Jurkat, Clone E6-1 (cell line): ENCODE measurements around the gene INTS11.
A peak's percentile ranks its signal among the peaks of the same experiment; 100 is the strongest.
"Not testable (repeated sequence)": the region's sequence is repeated elsewhere in the genome, so short reads cannot be mapped to it uniquely, and the experiment has no call there.

Experiments used
- DNase-seq: peaks from one replicate; pipeline ENCODE4 v3.0.0-alpha.2; 2011; ENCODE audit warnings: low read depth, low spot score
- H3K4me3 ChIP-seq: 2 replicates; pipeline ENCODE4 v1.5.1; 2011; ENCODE audit warnings: mild to moderate bottlenecking, low read length, control low read depth, moderate library complexity

Gene INTS11

DNA sequence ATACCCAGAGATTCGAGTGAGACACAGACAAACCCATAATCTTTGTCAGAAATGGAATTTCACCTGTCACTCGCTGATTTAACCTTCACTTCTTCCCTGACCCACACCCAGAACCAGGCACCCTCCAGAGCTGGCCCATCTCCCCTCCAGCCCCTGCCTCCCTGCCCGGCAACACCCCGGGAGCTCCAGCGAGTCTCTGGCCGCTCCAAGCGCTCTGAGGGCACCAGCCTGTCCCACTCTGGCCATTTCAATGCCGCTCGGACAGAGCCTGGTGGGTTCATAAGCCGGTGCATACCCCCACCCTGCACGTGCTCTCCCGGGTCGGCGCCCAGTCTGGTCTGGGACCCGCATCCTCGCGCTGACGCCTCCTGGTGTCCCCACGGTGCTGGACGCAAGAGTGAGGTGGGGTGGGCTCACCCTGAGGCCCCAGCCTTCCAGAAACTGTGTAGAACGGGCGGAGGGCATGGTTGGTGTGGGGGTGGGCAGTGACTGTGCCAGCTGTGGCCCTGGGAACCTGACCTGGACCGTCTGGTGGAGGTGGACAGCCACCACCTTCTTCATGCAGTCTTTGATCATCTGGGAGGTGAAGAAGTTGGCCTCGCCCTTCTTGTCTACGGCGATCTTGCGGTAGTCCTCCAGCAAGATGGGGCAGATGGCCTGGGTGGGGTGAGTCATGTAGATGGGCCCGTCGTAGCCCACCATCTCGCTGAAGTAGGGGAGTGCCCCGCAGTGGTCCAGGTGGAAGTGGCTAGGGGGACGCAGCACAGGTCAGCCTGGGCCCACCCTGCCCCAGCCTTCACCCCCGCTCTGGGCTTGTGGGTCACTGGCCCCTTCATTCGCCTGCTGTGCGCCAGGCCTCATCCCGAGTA is 5.4 kb downstream of the INTS11 start:
- no peak overlapping the region for H3K4me3 ChIP-seq
- no peak for DNase-seq

DNA sequence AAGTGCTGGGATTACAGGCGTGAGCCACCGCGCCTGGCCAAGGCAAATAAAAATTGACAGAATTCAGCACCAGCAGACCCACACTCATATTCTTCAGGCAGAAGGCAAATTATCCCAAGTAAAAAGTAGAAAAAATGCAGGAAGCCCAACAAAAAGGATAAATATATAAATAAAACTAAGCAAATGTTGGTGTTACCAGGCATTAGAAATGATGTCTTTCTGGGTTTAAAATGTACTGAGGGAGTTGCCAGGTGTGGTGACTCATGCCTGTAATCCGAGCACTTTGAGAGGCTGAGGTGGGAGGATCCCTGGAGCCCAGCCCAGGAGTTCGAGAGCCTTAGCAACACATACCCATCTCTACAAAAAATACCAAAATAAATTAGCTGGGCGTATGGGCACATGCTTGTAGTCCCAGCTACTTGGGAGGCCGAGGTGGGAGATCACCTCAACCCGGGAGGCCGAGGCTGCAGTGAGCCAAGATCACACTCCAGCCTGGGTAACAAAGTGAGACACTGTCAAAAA is 6.3 kb downstream of the INTS11 start:
- no peak overlapping the region for H3K4me3 ChIP-seq
- no peak for DNase-seq

DNA sequence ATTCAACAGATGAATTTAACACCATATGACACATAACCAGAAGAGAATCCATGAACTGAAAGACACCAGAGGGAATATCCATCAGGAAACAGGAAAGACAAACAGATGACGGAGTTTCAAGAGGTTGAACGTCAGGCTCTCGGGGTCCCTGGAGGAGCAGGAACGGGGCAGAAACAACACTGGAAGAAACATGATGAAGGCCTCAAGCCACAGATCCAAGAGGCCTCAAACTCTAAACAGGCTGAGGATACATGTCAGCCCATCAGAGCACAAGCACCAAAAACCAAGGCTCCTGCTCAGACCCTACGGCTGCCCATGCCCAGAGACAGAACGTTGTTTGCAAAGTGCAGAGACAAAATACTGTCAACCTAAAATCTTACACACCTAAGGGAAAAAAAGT is 7.0 kb downstream of the INTS11 start:
- no peak overlapping the region for H3K4me3 ChIP-seq
- DNase-seq = no peak

DNA sequence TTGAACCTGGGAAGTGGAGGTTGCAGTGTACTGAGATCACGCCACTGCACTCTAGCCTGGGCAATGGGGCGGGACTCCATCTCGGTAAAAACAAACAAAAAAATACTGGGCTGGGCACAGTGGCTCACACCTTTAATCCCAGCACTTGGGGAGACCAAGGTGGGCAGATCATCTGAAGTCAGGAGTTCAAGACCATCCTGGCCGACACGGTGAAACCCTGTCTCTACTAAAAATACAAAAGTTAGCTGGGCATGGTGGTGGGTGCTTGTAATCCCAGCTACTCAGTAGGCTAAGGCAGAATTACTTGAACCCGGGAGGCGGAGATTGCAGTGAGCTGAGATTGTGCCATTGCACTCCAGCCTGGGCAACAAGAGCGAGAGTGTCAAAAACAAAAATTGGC is 8.3 kb downstream of the INTS11 start:
- H3K4me3 ChIP-seq, DNase-seq: not testable (repeated sequence)

DNA sequence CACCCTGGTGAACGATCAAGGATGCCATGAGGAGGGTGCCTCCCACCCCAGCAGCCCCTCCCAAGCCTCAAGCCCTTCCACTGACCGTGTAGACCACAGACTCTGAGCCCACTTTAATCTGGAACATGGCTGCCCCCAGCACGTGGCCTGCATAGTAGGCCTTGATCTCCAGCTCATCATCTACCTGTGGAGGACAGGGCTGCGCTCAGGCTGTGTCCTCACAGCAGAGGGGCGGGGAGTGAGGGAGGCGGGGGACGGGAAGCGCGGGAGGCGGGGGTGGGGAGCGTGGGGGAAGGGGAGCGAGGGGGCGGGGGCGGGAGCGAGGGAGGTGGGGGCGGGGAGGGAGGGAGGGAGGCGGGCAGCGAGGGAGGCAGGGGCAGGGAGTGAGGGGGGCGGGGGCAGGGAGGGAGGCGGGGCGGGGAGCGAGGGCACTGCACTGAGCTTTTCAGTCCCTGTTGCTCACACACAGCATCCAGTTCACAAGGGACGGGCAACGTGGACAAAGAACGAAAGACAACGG is 9.0 kb downstream of the INTS11 start:
- H3K4me3 ChIP-seq = no peak overlapping the region
- no peak for DNase-seq

DNA sequence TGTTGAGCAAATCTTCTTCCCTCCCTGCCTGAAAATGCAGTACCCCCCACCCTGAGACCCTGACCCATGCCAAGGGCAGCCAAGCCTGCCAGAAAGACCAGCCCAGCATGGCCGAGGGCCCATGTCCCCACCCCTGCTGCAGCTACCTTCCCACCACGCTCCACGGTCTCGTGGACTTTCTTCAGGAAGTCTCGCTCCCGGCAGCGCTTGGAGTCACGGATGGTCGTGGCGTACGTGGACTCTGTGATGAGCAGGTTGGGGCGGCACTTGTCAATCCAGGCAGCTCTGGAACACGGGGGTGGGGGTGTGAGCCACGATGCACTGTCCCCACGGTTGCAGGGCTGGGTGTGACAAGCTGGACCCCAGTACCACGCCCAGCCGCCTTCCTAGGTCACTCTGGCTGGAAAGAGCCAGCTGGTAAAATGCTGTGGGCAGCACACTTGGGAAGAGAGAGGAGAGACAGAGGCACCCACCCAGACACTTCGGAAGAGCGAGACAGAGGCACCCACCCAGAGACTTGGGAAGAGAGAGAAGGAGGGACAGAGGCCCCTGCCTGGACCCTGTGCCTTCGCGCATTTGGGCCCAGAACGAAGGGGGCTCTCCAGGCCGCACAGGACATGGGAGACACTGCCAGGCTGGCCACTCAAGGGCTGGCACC is 9.7 kb downstream of the INTS11 start:
- DNase-seq = no peak
- no peak overlapping the region for H3K4me3 ChIP-seq

DNA sequence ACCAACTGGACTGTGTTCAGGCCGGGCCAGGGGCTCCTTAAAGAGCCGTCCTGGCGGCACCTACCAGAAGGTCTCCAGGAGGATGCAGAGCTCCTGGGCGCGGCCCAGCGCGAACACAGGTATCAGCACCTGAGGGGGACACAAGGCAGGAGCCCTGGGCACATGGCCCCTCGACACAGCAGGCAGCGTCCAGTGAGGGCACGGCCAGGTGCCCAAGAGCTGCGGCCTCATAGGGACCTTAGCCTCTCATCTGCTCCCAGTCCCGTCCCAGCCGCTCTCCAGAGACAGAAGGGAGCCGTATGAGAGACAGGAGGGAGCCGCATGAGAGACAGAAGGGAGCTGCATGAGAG is 10.2 kb downstream of the INTS11 start:
- no peak for DNase-seq

DNA sequence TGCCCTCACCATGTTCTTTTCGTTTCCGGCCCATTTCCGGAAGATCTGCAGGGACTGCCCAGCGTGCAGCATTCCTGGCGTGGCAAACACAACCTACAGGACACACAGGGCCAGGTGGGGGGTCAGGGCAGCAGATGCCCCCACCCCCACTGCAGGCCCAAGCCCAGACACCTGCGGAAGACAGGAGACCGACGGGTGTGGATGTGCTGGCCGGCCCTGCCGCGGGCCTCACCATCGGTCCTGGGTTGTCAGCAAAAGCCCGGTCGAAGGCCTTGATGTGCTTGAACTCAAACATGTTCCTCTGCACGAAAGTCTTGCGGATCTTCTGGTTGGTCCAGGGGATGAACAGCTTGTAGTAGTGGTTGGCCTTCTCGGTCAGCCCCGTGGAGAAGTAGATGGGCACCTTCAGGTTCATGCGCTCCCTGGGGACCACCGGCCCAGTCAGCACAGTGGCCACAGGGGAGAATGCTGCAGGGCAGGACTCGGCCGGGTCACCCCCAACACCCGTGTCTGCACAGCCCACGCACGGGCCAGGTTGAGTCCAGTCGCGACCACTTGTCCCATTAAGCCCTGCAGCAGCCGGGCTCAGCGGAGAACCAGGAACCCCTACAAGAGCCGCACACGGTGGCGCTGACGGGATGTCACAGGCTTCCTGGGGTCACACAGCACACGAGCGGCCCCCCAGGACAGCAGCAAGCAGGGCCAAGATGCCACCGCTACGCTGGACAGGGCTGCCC is 10.8 kb downstream of the INTS11 start:
- DNase-seq = no peak

More for the DNA sequence above, 10.2 kb downstream of the INTS11 start:
- no peak overlapping the region for H3K4me3 ChIP-seq

DNA sequence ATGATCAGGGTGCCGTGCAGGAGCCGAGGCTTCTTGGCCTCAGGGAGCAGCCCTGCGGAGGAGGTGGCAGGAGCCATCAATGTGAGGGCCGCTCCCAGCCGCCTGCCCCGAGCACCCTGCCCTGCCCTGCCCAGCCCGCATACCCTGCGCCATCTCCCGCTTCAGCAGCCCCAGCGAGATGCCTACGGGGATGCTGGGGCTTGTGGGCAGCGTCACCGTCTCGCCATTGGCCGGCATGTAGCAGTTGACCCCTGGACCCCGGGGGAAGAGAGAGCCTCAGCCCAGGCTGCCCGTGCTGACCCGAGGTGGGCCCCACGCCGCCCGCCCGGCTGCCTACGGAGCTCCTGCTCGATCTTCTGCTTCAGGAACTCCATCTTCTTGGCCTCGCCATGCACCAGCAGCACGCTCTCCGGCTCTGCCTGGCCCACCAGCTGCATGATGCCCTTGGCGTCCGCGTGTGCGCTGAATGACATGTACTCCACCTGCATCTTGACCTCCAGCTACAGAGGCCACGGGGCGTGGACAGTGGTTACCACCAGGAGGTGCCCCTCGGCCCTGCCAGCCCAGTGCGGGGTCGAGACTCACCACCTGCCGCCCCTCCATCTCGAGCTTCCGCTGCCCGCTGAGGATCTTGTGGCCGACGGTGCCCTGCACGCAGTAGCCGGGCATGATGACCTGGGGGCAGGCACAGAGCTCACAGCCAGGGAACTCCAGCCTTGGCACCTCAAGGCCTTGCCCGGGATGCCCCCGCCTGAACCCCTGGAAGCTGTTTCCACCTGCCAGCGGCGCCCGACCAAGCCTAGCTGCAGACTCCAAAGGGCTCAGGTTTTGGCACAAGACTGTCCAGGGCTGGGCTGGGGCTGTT is 11.8 kb downstream of the INTS11 start:
- no peak overlapping the region for H3K4me3 ChIP-seq
- DNase-seq = no peak

More for the DNA sequence above, 10.8 kb downstream of the INTS11 start:
- H3K4me3 ChIP-seq = no peak overlapping the region

DNA sequence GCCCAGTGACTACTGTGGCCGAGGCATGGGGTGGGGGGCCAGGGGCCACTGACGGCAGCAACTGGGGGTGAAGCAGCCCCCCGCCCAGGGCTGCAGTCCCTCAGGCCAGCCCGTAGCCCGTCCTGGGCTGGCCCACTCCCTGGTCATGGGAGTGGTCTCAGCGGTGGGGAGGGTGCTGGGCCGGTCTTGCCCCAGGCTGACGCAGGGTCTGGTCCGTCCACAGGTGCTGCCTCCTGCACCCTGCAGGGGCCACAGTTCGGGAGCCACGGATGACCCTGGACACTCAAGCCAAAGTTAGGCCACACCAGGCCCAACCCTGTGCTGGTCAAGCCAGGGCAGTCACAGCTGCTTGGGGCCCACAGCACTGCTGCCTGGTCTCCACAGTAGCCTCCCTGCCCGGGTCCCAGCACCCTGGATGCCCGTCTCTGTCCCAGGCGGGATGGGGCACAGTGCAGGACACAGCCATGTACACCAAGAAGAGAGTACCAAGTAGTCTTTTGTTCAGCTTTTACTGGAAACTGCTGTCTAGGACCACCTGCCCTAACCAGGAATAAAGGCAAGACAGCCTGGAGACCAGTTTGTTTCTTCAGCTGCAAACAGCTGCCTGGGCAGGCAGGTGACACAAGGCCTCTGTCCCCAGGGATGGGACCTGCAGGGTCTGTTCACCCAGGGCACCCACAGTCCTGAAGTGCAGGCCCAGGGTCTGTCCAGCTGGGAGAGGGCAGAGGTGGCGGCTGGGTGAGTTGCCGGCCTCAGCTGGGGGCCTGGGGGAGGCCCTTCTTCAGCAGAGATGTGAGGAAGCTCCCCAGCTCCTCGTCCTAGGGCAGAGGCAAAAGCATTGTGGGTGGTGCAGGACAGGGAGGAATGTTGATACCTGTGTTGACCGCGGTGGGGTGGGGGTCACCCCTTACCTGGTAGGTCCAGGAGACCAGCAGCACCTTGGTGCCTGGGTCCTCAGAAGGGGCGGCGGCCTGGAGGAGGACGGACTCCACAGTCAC is 13.1 kb downstream of the INTS11 start:
- H3K4me3 ChIP-seq = no peak overlapping the region
- DNase-seq = no peak

DNA sequence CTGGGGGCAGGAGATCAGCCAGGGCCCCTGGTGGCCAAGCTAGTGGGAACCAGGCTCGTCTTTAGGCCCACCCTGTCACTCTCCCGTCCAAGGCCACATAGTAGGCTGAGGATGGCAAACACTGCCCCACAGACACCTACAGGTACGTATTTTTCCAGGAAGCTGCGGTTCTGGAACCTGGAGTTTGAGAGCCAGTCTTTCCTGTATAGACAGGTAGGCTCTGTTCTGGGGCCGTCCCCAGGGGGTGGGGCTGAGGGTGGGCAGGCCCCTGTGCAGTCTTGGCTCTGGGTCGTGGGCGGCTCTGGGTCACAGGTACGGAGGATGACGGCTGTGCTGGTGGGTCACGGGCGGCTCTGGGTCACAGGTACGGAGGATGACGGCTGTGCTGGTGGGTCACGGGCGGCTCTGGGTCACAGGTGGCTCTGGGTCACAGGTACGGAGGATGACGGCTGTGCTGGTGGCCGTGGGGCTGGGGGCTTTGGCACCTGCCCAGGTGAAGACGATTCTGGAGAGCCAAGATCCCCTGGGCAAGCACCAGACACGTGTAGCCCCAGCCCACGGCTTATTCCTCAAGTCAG is 13.9 kb downstream of the INTS11 start:
- no peak overlapping the region for H3K4me3 ChIP-seq
- no peak for DNase-seq

DNA sequence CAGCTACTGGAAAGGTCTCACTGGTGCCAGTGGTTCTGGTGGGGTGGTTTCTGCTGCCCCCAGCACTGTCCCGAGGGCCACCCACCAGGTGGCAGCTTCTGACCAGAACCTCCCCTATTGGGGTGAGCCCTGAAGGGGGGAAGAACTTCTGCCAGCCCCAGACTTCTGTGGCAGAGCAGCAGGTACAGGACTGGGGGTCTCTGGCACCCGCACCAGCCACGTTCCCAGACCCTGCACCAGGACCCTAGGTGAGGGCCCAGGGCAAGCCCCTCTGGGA is 14.4 kb downstream of the INTS11 start:
- no peak for DNase-seq
- no peak overlapping the region for H3K4me3 ChIP-seq

DNA sequence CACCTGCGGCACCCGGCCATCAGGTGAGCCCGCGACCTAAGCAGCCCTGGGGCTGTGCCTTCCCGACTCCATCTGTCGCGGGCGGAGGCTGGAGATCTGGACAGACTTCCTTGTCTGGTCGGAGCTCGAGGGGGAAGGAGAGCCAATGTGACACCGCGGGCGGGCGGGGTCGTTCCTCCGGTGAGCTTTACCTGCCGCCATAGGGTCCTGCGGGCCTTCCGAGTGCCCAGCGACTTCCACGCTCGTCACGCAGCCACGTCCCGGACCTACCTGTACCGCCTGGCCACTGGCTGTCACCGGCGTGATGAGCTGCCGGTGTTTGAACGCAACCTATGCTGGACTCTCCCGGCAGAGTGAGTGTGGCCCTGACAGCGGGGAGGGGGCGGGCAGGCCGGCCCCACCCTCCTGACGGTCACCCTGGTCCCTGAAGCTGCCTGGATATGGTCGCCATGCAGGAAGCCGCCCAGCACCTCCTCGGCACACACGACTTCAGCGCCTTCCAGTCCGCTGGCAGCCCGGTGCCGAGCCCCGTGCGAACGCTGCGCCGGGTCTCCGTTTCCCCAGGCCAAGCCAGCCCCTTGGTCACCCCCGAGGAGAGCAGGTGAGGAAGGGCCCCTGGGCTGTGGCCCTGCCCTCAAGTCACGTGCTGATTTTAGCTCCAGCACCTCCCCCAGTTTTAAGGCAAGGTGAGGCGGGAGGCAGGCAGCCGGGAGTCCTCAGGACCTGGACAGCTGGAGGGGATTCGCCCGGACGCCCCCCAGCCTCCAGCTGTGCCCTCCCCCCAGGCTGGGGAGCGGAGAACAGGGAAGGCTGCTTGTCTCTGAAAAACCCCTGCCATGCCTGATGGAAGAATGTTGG is 15.0 kb downstream of the INTS11 start:
- peak overlapping the region; percentile 64 for H3K4me3 ChIP-seq
- DNase-seq = no peak

DNA sequence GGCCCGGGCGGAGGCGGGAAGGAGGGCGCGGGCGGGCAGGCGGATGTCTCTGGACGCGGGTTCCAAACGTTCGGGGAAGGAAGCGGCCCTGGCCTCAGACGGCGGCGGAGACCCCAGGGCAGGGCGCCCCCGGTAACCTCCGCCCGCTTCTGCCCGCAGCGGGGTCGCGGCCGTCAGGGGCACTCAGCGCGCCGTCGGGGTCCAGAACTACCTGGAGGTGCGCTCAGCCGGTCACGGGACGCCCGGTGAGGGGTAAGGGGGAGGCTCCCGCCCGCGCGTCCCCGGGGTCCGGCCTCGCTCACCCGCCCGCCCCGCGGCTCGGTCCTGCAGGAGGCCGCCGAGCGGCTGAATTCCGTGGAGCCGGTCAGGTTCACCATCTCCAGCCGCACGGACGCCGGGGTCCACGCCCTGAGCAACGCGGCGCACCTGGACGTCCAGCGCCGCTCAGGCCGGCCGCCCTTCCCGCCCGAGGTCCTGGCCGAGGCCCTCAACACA is 15.7 kb downstream of the INTS11 start:
- H3K4me3 ChIP-seq = peak overlapping the region; percentile 64

DNA sequence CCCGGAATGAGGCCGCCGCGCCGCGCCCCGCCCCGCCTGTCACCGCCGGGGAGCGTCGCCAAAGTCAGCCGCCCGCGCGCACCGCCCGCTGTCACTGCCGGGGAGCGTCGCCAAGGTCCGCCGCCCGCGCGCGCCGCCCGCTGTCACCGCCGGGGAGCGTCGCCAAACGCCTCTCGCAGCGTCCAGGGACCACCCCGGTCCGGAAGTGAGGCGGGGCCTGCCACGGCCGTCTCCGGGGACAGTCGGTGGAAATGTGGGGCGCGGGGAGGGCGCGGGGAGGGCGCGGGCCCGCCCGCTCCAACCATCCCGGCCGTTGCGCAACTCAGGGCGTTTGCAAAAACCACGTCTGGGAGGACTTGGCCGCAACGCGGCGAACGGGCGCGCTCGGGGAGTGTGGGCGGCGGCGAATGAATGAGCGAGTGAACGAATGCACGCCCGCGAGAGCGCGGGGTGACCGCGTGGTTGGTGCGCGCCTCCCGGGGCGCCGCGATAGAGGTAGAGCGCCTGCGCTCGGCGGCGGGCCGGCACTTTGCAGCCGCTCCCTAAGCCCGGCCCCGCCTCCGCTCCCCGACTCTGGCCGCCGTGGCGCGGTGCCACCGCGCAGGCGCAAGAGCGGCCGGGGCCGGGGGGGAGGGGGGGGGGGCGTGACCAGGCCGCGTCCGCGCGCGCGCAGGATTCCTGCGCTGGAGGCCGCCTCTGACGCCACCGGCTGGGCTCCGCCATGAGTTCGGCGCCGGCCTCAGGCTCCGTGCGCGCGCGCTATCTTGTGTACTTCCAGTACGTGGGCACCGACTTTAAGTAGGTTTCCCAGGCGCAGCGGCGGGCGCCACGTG is 16.3 kb downstream of the INTS11 start, which contains the start of the genes ACAP3 and PUSL1:
ACAP3 (minus strand) TSS at position 8 of the 833 bp plus-strand sequence. CDS start 115 bp downstream, outside the sequence.
PUSL1 (plus strand) TSS at position 675 of the 833 bp plus-strand sequence; CDS start at position 722, 47 bp downstream.
- DNase-seq = peak; percentile 88
- H3K4me3 ChIP-seq = peak within 1 kb of the TSS; percentile 81

More for the DNA sequence above, 15.7 kb downstream of the INTS11 start:
- DNase-seq = no peak
